ENCODE measurements around the gene PPP6R2. TPM values are rescaled to one million over a fixed set of nuclear protein-coding genes. Genes with fewer than 3 reads are reported as not detected.

PPP6R2 gene
- total and polyA plus RNA-seq, 2 donors (not counting 3 experiments of a cell fraction or from before 2014, with no cell fraction given), result 38.6 to 54.6 TPM

GRCh38 chr22:50327711-50328019, 15.5 kb upstream of the PPP6R2 start:
- H3K27me3 ChIP-seq (ENCODE audit: control insufficient read depth in 2 of 2, insufficient read depth in 2 of 2, low read length in 2 of 2), result no peaks in the 10 kb centered on the region
- peak overlapping the region; percentile 74 for H2AFZ ChIP-seq (ENCODE audit: low read depth, low read length)
- dilution Hi-C loops (cut with MboI; ENCODE audit: extremely low pct_ligation_motif_present, low sequenced_read_pairs) (no loop called here), intact Hi-C loops (cut with micrococcal nuclease) (loop anchor here (1.0 to 2.0 kb wide), 5 partner anchors 15 to 75 kb away; partner anchors contain the start of genes MAPK11 and PPP6R2)
- H3K9me3 ChIP-seq (replicated peaks; ENCODE audit: control insufficient read depth, insufficient read depth, low read length), result no peaks in the 10 kb centered on the region
- DNase-seq (ENCODE audit: low read depth, low spot score) (no peak), FAIRE-seq (peak; percentile 8)
- ChIA-PET CTCF (interaction anchor here (0.7 to 5.6 kb wide), 11 partner anchors 14 to 87 kb away, joined by 3 to 36 read pairs (median 4); partner anchors contain the start of genes HDAC10 and PLXNB2), POLR2A (no interaction called here)
- H3K4me2 ChIP-seq (ENCODE audit: insufficient read depth, low read length), result peak overlapping the region; percentile 48
- peaks cover 9% of the 10 kb centered on the region for H3K4me1 ChIP-seq (ENCODE audit: control insufficient read depth, extremely low read depth, insufficient read depth, low read length)
- TF ChIP-seq MYC (IDR thresholded peaks at IDR 0.05; ENCODE audit: low read depth, low read length) (no peak), MAX (IDR thresholded peaks at IDR 0.05; ENCODE audit: insufficient read depth, insufficient read length) (no peak), GATA2 (IDR thresholded peaks at IDR 0.05; ENCODE audit: insufficient read depth, insufficient read length, low read depth, low read length) (no peak), POLR2AphosphoS5 (IDR thresholded peaks at IDR 0.05; ENCODE audit: insufficient read depth, low read depth, low read length) (no peak), POLR2A (IDR thresholded peaks at IDR 0.05; ENCODE audit: low read depth, low read length) (no peak), CTCF (IDR thresholded peaks at IDR 0.05; ENCODE audit: extremely low read depth in 1 of 2, insufficient read depth in 1 of 2, low read depth in 1 of 2, low read length in 2 of 2) (no peak), FOS (IDR thresholded peaks at IDR 0.05; ENCODE audit: borderline replicate concordance, insufficient read depth, low read length) (no peak), JUN (IDR thresholded peaks at IDR 0.05; ENCODE audit: borderline replicate concordance, insufficient read depth, insufficient read length, low read depth) (no peak), EZH2 (IDR thresholded peaks at IDR 0.05; ENCODE audit: borderline replicate concordance, low read depth, low read length, severe bottlenecking) (no peak)
- no peaks in the 10 kb centered on the region for H4K20me1 ChIP-seq (replicated peaks; ENCODE audit: control insufficient read depth, extremely low read depth, insufficient read depth, low read length)
- BruUV-seq (replicated peaks), result no TSS peak
- peak overlapping the region; percentile 70 for H3K27ac ChIP-seq (ENCODE audit: insufficient read depth, low read depth, low read length)
- H3K9me1 ChIP-seq (replicated peaks; ENCODE audit: control insufficient read depth, extremely low read depth, insufficient read depth, low read length), result no peaks in the 10 kb centered on the region
- peak overlapping the region; percentile 83 for H3K9ac ChIP-seq (replicated peaks; ENCODE audit: extremely low read depth, insufficient read depth, low read length)
- no peaks in the 10 kb centered on the region for H3K79me2 ChIP-seq (ENCODE audit: control insufficient read depth, insufficient read depth, low read length)
- H3K4me3 ChIP-seq (replicated peaks in 1 of 3; ENCODE audit: insufficient read depth in 1 of 3, low read depth in 1 of 3, low read length in 3 of 3), result peak overlapping the region in 2 of 3 experiments; percentile 55 to 58
- no peaks in the 10 kb centered on the region for H3K36me3 ChIP-seq (ENCODE audit: control insufficient read depth in 2 of 2, extremely low read depth in 1 of 2, insufficient read depth in 2 of 2, low read length in 2 of 2)
